NOMO-1 treated with dmso at 0.1 percent for 144 hours (cell line): Measurements from ENCODE around the gene RGPD4.

ENCODE experiments used
- DNase-seq: peaks from one replicate; lab custom pipeline; 2025; ENCODE audit not compliant: unreplicated experiment; lab: John Stamatoyannopoulos, UW

Gene RGPD4

DNA sequence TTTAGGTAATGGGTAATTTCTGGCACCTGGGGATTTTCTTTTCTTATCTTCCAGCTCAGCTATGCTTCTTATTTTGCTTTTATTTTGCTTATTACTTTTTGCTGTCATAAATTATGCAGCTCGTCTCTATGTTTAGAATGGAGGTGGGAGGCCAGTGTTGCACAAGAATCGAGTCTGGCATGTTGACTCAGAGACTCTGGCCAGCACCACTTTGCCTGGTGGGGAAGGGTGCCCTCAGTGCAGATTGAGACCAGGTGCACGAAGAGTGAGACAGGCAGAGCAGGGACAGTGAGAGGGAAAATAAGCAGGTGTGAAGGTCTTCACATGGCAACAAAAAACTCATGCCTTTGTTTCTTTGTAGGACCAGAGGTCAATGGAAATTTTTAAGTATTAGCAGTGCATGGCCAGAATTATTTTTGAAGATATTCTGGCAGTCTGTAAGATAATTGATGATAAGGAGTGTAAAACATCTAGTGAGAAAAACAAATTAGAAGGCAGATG is 100.4 kb downstream of the RGPD4 start:
- DNase-seq, result no peak

DNA sequence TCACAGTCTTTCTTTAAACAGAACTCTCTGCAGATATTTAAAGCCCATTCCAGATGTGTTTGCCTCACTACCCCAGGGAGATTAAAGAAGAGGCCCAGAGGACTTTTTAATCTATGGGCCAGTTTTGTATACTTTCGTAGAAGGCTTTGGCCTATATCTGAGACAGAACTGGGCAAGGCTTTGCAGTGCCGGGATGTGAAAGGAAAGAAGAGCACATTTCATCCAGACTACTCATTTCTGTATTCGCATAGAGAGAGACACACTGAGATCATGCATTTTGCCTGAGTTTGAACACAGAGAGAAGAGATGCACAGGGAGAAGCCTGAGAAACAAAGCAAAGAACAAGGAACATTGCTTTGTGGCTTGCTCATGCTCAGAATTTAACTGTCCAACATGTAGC is 104.7 kb downstream of the RGPD4 start:
- DNase-seq, result no peak

DNA sequence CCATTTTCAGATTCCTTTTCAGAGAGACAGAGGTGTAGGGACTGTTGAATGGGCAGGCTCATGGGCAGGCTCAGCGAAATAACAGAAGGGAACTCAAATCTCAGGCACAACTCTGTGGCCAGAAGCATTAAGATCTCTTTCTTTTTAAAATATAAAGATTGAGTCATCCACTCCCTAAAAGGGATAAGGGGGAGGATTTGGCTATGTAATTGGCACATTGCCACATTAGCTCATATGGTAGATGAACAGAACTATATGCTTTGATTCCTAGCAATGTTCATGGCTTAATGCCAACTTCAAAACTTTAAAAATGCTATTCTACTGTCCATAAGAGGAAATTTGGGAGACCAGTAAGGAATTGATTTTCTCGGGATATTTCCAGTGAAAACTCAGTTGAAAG is 105.8 kb downstream of the RGPD4 start:
- DNase-seq, result no peak

DNA sequence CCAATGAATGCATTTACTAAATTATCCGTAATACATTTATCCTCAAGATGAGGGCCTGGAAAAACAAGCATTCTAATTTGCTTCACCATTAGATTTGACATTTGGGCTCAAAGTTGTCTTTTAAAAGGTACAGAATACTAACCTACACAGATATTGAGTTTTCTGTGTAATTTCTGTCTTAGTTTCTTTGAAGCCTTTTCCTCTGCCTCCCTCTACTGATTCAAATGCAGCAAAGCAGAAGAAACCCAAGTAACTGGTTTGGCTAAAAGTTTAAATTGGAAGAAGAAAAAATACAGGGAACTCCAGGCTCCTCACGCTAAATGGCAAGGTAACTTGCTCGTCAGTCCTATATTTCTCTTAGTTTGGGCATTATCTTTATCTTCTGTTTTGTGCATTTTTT is 106.3 kb downstream of the RGPD4 start:
- no peak for DNase-seq

DNA sequence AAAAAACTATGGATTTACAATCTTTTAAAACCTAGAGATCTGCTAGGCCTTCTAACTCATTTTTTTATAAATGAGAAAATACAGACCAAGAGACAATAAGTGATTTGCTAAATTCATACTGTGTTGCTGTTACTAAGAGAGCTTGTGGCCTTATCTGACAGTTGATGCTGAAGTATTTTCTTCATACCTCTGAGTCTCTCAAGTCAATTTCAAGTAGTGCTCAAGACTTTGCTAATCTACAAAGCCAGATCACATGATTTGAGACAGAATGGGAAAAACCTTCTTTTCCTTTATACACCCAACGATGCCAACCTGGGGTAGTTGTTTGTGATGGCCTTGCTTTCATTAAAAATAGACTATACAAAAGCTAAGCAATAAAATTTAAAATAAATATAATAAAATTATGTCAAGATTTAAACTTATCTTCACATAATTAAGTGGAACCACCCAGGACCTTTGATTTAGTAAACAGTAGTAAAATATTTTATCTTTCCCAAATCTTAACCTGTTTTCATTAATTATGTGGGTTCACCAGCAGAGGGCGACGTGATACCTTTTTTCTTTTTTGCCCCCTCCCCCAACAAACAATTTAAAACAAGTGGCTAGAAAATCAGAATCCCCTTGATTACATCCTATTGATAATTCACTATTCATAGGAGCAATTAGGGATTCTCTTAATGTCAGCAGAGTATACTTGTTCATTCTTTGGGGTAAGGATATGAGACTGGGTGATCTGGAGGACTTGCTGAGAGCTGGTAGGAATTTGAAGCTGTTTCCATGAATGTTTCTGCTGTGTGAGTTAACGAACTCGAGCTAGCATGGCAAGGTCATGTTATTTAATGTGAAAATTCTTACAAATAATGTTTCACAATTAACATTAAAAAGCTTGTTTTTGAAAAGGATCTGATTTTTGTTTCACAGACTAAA is 110.0 kb downstream of the RGPD4 start:
- DNase-seq, result no peak
